ENCODE data around the gene DNAH17.

The DNAH17 gene

GRCh38 chr17:78441271-78441971, 135.8 kb downstream of the DNAH17 start:
- DNase-seq: no peak

- no peak for DNase-seq
Measured at GRCh38 chr17:78438694-78439325, 138.4 kb downstream of the DNAH17 start.

- no peak for DNase-seq
Measured at GRCh38 chr17:78438271-78438691, 138.9 kb downstream of the DNAH17 start.

GRCh38 chr17:78437508-78438169, 139.6 kb downstream of the DNAH17 start:
- DNase-seq: no peak

- no peak for DNase-seq
Measured at GRCh38 chr17:78435330-78436005, 141.7 kb downstream of the DNAH17 start.

- no peak for DNase-seq
Measured at GRCh38 chr17:78434455-78435329, 142.5 kb downstream of the DNAH17 start.

- DNase-seq: no peak
Measured at GRCh38 chr17:78433780-78434335, 143.3 kb downstream of the DNAH17 start.

- DNase-seq: no peak
Measured at GRCh38 chr17:78433013-78433727, 144.0 kb downstream of the DNAH17 start.

GRCh38 chr17:78432226-78433012, 144.8 kb downstream of the DNAH17 start:
- no peak for DNase-seq

GRCh38 chr17:78431692-78431958, 145.6 kb downstream of the DNAH17 start:
- no peak for DNase-seq

- DNase-seq: no peak
Measured at GRCh38 chr17:78430892-78431691, 146.1 kb downstream of the DNAH17 start.

- DNase-seq: no peak
Measured at GRCh38 chr17:78429618-78429995, 147.6 kb downstream of the DNAH17 start.

GRCh38 chr17:78428836-78429617, 148.2 kb downstream of the DNAH17 start:
- no peak for DNase-seq

- DNase-seq: no peak
Measured at GRCh38 chr17:78428025-78428575, 149.1 kb downstream of the DNAH17 start.

- DNase-seq: no peak
Measured at GRCh38 chr17:78427140-78427539, 150.1 kb downstream of the DNAH17 start.

- no peak for DNase-seq
Measured at GRCh38 chr17:78426293-78426879, 150.8 kb downstream of the DNAH17 start.

- no peak for DNase-seq
Measured at GRCh38 chr17:78425429-78425828, 151.8 kb downstream of the DNAH17 start.

- no peak for DNase-seq
Measured at GRCh38 chr17:78423961-78424675, 153.1 kb downstream of the DNAH17 start.
